Small intestine (tissue), 4 donors: ENCODE results near the gene SCAMP5. TPM values are rescaled to one million over a fixed set of nuclear protein-coding genes. Genes with fewer than 3 reads are reported as not detected.

Experiments
- polyA plus RNA-seq, 4 donors: library from polyadenylated mRNA; stranded (reverse) in 3 of 4; unstranded in 1 of 4; fragments of 200-250 nt in 3 of 4; fragments of 120-200 nt in 1 of 4; gene quantifications; one replicate each; pipeline versions ENCODE4 v1.2.1 to v1.2.3, GENCODE V29; 2013
- donor health status: healthy with polysubstance abuse.
- donor health status: Bipolar disorder and iron deficiency.
- donor health status: healthy.

Gene SCAMP5
- polyA plus RNA-seq, 4 donors: 22.8 to 78.1 (median 56.8) TPM

Other genes starting within 250 kb of the SCAMP5 start
- not detected for gene CYP1A2, start 246.7 kb upstream of the SCAMP5 start, polyA plus RNA-seq
- gene CSK, start 213.5 kb upstream of the SCAMP5 start, polyA plus RNA-seq: 10 to 100 TPM; 39.4 to 76.8 (median 53.2) TPM
- under 1 TPM in 1 of 4 donors, not detected in 3; 0.46 TPM for gene LMAN1L, start 182.7 kb upstream of the SCAMP5 start, polyA plus RNA-seq
- 1 to 10 TPM in 1 of 4 donors, not detected in 3; 1.1 TPM for gene CPLX3, start 168.9 kb upstream of the SCAMP5 start, polyA plus RNA-seq
- 100 to 1,000 TPM in 1 of 4 donors, 10 to 100 TPM in 3; 38.2 to 111 (median 81.1) TPM for gene ULK3, start 152.4 kb upstream of the SCAMP5 start, polyA plus RNA-seq
- 100 to 1,000 TPM in 1 of 4 donors, 10 to 100 TPM in 3; 52.3 to 128 (median 75.7) TPM for gene SCAMP2, start 122.2 kb upstream of the SCAMP5 start, polyA plus RNA-seq
- gene MPI, start 105.5 kb upstream of the SCAMP5 start, polyA plus RNA-seq: 10 to 100 TPM; 41.1 to 88.3 (median 69.1) TPM
- 10 to 100 TPM; 12.7 to 41.3 (median 21.6) TPM for gene FAM219B, start 88.7 kb upstream of the SCAMP5 start, polyA plus RNA-seq
- gene COX5A, start 57.5 kb upstream of the SCAMP5 start, polyA plus RNA-seq: 100 to 1,000 TPM; 231 to 931 (median 808) TPM
- gene RPP25, start 38.8 kb upstream of the SCAMP5 start, polyA plus RNA-seq: 10 to 100 TPM in 3 of 4 donors, 1 to 10 TPM in 1; 5.5 to 22.2 (median 14.9) TPM
- 10 to 100 TPM; 11.4 to 29.4 (median 17.7) TPM for gene PPCDC, start 28.0 kb downstream of the SCAMP5 start, polyA plus RNA-seq
- 10 to 100 TPM in 2 of 4 donors, 1 to 10 TPM in 2; 6.5 to 20.6 (median 11.9) TPM for gene C15orf39, start 206.3 kb downstream of the SCAMP5 start, polyA plus RNA-seq